Measurements from ENCODE around the gene DLL1. TPM values are rescaled to one million over a fixed set of nuclear protein-coding genes. Genes with fewer than 3 reads are reported as not detected.
A peak's percentile ranks its signal among the peaks of the same experiment; 100 is the strongest.
"Not testable (repeated sequence)": the region's sequence is repeated elsewhere in the genome, so short reads cannot be mapped to it uniquely, and the experiment has no call there.

Gene DLL1
- total and polyA plus RNA-seq, 9 of the 15 experiments (the other 6 are each of a cell fraction or from before 2014, with no cell fraction given), result not detected

DNA sequence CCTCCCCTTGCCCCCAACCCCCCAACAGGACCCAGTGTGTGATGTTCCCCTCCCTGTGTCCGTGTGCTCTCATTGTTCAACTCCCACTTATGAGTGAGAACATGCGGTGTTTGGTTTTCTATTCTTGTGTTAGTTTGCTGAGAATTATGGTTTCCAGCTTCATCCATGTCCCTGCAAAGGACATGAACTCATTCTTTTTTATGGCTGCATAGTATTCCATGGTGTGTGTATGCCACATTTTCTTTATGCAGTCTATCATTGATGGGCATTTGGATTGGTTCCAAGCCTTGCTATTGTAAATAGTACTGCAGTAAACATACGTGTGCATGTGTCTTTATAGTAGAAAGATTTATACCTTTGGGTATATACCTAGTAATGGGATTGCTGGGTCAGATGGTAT lies 44.3 kb upstream of the DLL1 start:
- CTCF ChIA-PET (ENCODE audit: low intra/inter-chr PET ratio); POLR2A ChIA-PET; H3K9ac ChIP-seq (ENCODE audit: insufficient read depth in 1 of 2, low read depth in 2 of 2, low read length in 2 of 2); ATAC-seq; H3K79me2 ChIP-seq (ENCODE audit: control insufficient read depth, insufficient read depth, low read length); in situ Hi-C loops (cut with MboI); H3K9me3 ChIP-seq (replicated peaks; ENCODE audit: control insufficient read depth, insufficient read depth, low read depth, low read length); H3K4me3 ChIP-seq; FAIRE-seq; H2AFZ ChIP-seq (ENCODE audit: low read depth, low read length); BruUV-seq (replicated peaks); DNase-seq (ENCODE audit: extremely low read depth in 1 of 4, low spot score in 3 of 4); H3K9me1 ChIP-seq (ENCODE audit: control insufficient read depth, insufficient read depth, low read length); H3K27me3 ChIP-seq (ENCODE audit: control insufficient read depth in 2 of 2, insufficient read depth in 2 of 2, low read length in 2 of 2); H3K27ac ChIP-seq (ENCODE audit: extremely low read depth, low read depth, low read length); H3K4me2 ChIP-seq (ENCODE audit: insufficient read depth, low read length); H4K20me1 ChIP-seq (replicated peaks; ENCODE audit: control insufficient read depth, insufficient read depth, low read length); intact Hi-C loops (cut with micrococcal nuclease); H3K4me1 ChIP-seq (replicated peaks in 1 of 2; ENCODE audit: control insufficient read depth in 2 of 2, insufficient read depth in 2 of 2, low read length in 2 of 2): not testable (repeated sequence)
- peaks cover 29% of the 10 kb centered on the region; the same call in 2 of the 3 replicates for H3K36me3 ChIP-seq (ENCODE audit: control insufficient read depth, insufficient read depth, low read length)
- TF ChIP-seq ZNF146 (CRISPR knock-in tag; IDR thresholded peaks at IDR 0.05; ENCODE audit: unreplicated experiment), result peak; percentile 60
- WGBS (ENCODE audit: insufficient coverage, low coverage, missing lambda C conversion rate), result 74% methylated on average over 2 of the region's 3 CpGs

- ChIA-PET CTCF (ENCODE audit: low intra/inter-chr PET ratio) (no interaction called here), POLR2A (interaction anchor here (0.6 kb wide), 1 partner anchor 33 kb away, joined by 3 read pairs; no protein-coding TSS in a partner anchor)
- Histone ChIP-seq H3K9ac (ENCODE audit: insufficient read depth in 1 of 2, low read depth in 2 of 2, low read length in 2 of 2) (no peak overlapping the region), H3K36me3 (ENCODE audit: control insufficient read depth, insufficient read depth, low read length) (peaks cover 50% of the 10 kb centered on the region), H3K4me3 (no peak overlapping the region), H3K9me3 (replicated peaks; ENCODE audit: control insufficient read depth, insufficient read depth, low read depth, low read length) (no peaks in the 10 kb centered on the region), H3K27ac (ENCODE audit: extremely low read depth, low read depth, low read length) (no peak overlapping the region), H4K20me1 (replicated peaks; ENCODE audit: control insufficient read depth, insufficient read depth, low read length) (no peaks in the 10 kb centered on the region; the same call in 1 of the 2 replicates), H3K9me1 (ENCODE audit: control insufficient read depth, insufficient read depth, low read length) (no peaks in the 10 kb centered on the region), H3K4me1 (replicated peaks in 1 of 2; ENCODE audit: control insufficient read depth in 2 of 2, insufficient read depth in 2 of 2, low read length in 2 of 2) (no peaks in the 10 kb centered on the region), H3K79me2 (ENCODE audit: control insufficient read depth, insufficient read depth, low read length) (no peaks in the 10 kb centered on the region), H3K27me3 (ENCODE audit: control insufficient read depth in 2 of 2, insufficient read depth in 2 of 2, low read length in 2 of 2) (no peaks in the 10 kb centered on the region), H2AFZ (ENCODE audit: low read depth, low read length) (no peak overlapping the region), H3K4me2 (ENCODE audit: insufficient read depth, low read length) (no peak overlapping the region)
- no peak for FAIRE-seq
- DNase-seq (ENCODE audit: extremely low read depth in 1 of 4, low spot score in 3 of 4), result no peak
- 60% methylated on average over 8 of the region's 8 CpGs for WGBS (ENCODE audit: insufficient coverage, low coverage, missing lambda C conversion rate)
- in situ Hi-C loops (cut with MboI) (no loop called here), intact Hi-C loops (cut with micrococcal nuclease) (no loop called here)
- BruUV-seq (replicated peaks), result no TSS peak
- ATAC-seq, result no peak
- TF ChIP-seq NFE2L1 (tag; IDR thresholded peaks at IDR 0.05; ENCODE audit: borderline replicate concordance, low read depth) (no peak), FOXA3 (CRISPR knock-in tag; conservative IDR thresholded peaks at IDR 0.05 in 1 of 2, IDR thresholded peaks at IDR 0.05 in 1 of 2) (no peak), ILF3 (IDR thresholded peaks at IDR 0.05; ENCODE audit: borderline replicate concordance) (no peak), ZKSCAN8 (CRISPR knock-in tag; IDR thresholded peaks at IDR 0.05) (no peak), ZFP1 (CRISPR knock-in tag; IDR thresholded peaks at IDR 0.05) (no peak), HSF4 (CRISPR knock-in tag; IDR thresholded peaks at IDR 0.05; ENCODE audit: borderline replicate concordance) (no peak), SUPT5H (IDR thresholded peaks at IDR 0.05) (no peak), ZNF121 (CRISPR knock-in tag; conservative IDR thresholded peaks at IDR 0.05) (no peak), PTBP1 (IDR thresholded peaks at IDR 0.05; ENCODE audit: low read depth, low read length) (no peak), SRSF3 (IDR thresholded peaks at IDR 0.05; ENCODE audit: insufficient read depth, low read length) (no peak), ZBTB5 (IDR thresholded peaks at IDR 0.05) (no peak)
Measured at GRCh38 chr6:170329321-170329720, 38.4 kb upstream of the DLL1 start.
